IMR-90 (cell line): ENCODE measurements around the gene KRT37. TPM values are rescaled to one million over a fixed set of nuclear protein-coding genes. Genes with fewer than 3 reads are reported as not detected.
A peak's percentile ranks its signal among the peaks of the same experiment; 100 is the strongest.

ENCODE experiments used
- ATAC-seq: fragments of 200-7000 bp; cut with Tn5 transposase; 2 replicates; pipeline ENCODE4 v1.9.1; 2020; ENCODE audit warnings: low read depth, mild to moderate bottlenecking, moderate library complexity
- BruUV-seq: library from RNA; stranded (reverse); fragments of 400-500 nt; replicated peaks from 2 replicates; lab custom pipeline; 2021; lab: Mats Ljungman, UMichigan
- CTCF ChIA-PET: fragments of 300-600 bp; formaldehyde crosslinking; extraction: SDS; loops from one replicate; lab custom pipeline; 2021; ENCODE audit warnings: antibody characterized with exemption; lab: Yijun Ruan, JAX
- POLR2A ChIA-PET: fragments of 300-600 bp; sonication (Branson Sonifier 250); formaldehyde crosslinking; loops from one replicate; lab custom pipeline; 2022; ENCODE audit warnings: antibody characterized with exemption; ENCODE audit not compliant: unreplicated experiment; lab: Charles Lee
- DNase-seq: peaks from one replicate; pipeline ENCODE4 v3.0.0; 2013
- H2AFZ ChIP-seq: replicated peaks from 2 replicates; pipeline ENCODE3; 2013; ENCODE audit warnings: low read length, mild to moderate bottlenecking; ENCODE audit not compliant: poor library complexity
- H2AK5ac ChIP-seq: 2 replicates; pipeline ENCODE4 v1.6.1; 2013; ENCODE audit warnings: low read depth, low read length, inconsistent platforms
- H2AK9ac ChIP-seq: replicated peaks from 2 replicates; pipeline ENCODE3; 2013; ENCODE audit warnings: mild to moderate bottlenecking, low read depth, low read length, moderate library complexity; ENCODE audit not compliant: poor library complexity
- H2BK120ac ChIP-seq: 2 replicates; pipeline ENCODE4 v1.6.1; 2013; ENCODE audit warnings: low read depth, low read length, inconsistent platforms
- H2BK15ac ChIP-seq: 3 replicates; pipeline ENCODE4 v1.6.1; 2013; ENCODE audit warnings: low read depth, low read length, inconsistent platforms
- H2BK20ac ChIP-seq: 2 replicates; pipeline ENCODE4 v1.6.1; 2013; ENCODE audit warnings: low read depth, mild to moderate bottlenecking, inconsistent platforms, low read length, moderate library complexity
- H2BK5ac ChIP-seq: 2 replicates; pipeline ENCODE4 v1.6.1; 2013; ENCODE audit warnings: mild to moderate bottlenecking, low read depth, low read length, inconsistent platforms; ENCODE audit not compliant: poor library complexity, severe bottlenecking
- H3K14ac ChIP-seq: replicated peaks from 2 replicates; pipeline ENCODE4 v1.6.1; 2013; ENCODE audit warnings: low read depth, low read length, inconsistent platforms
- H3K18ac ChIP-seq: 2 replicates; pipeline ENCODE4 v1.6.1; 2013; ENCODE audit warnings: low read depth, low read length, control low read depth
- H3K23ac ChIP-seq: 2 replicates; pipeline ENCODE4 v1.6.1; 2013; ENCODE audit warnings: low read depth, low read length, inconsistent platforms
- H3K27ac ChIP-seq: 2 replicates; pipeline ENCODE4 v1.5.1; 2013; ENCODE audit warnings: mild to moderate bottlenecking, control low read depth, low read length; ENCODE audit not compliant: insufficient read depth
- H3K27me3 ChIP-seq: 2 replicates; pipeline ENCODE4 v1.6.1; 2013; ENCODE audit warnings: low read length; ENCODE audit not compliant: control insufficient read depth, insufficient read depth
- H3K36me3 ChIP-seq: 2 replicates; pipeline ENCODE4 v1.6.1; 2013; ENCODE audit warnings: low read length, mixed read lengths; ENCODE audit not compliant: control insufficient read depth, insufficient read depth
- H3K4ac ChIP-seq: 2 replicates; pipeline ENCODE4 v1.6.1; 2013; ENCODE audit warnings: low read depth, low read length, inconsistent platforms
- H3K4me1 ChIP-seq: 2 replicates; pipeline ENCODE4 v1.6.1; 2013; ENCODE audit warnings: low read length, mixed read lengths; ENCODE audit not compliant: control insufficient read depth, insufficient read depth
- H3K4me2 ChIP-seq: 2 replicates; pipeline ENCODE4 v1.6.1; 2013; ENCODE audit warnings: low read depth, mild to moderate bottlenecking, control low read depth, low read length, moderate library complexity
- H3K4me3 ChIP-seq: 2 replicates; pipeline ENCODE4 v1.5.1; 2013; ENCODE audit warnings: low read depth, mild to moderate bottlenecking, control low read depth, low read length, moderate library complexity; ENCODE audit not compliant: insufficient read depth
- H3K56ac ChIP-seq: 2 replicates; pipeline ENCODE4 v1.6.1; 2013; ENCODE audit warnings: low read length, inconsistent platforms; ENCODE audit not compliant: insufficient read depth; ENCODE audit errors: extremely low read depth
- H3K79me1 ChIP-seq, 2 experiments: 2 replicates each; pipeline ENCODE4 v1.6.1; 2013; ENCODE audit warnings: low read length in 2 of 2, inconsistent platforms in 1 of 2, low read depth in 1 of 2
- H3K9ac ChIP-seq: 2 replicates; pipeline ENCODE4 v1.6.1; 2013; ENCODE audit warnings: low read depth, low read length, control low read depth
- H3K9me1 ChIP-seq: 2 replicates; pipeline ENCODE4 v1.6.1; 2013; ENCODE audit warnings: low read length, inconsistent platforms; ENCODE audit not compliant: insufficient read depth
- H3K9me3 ChIP-seq: 2 replicates; pipeline ENCODE4 v1.6.1; 2013; ENCODE audit warnings: low read length; ENCODE audit not compliant: control insufficient read depth, insufficient read depth
- H4K20me1 ChIP-seq: 2 replicates; pipeline ENCODE4 v1.6.1; 2013; ENCODE audit warnings: low read length, inconsistent platforms; ENCODE audit not compliant: insufficient read depth
- H4K5ac ChIP-seq: 2 replicates; pipeline ENCODE4 v1.6.1; 2013; ENCODE audit warnings: mild to moderate bottlenecking, low read depth, low read length, control low read depth
- H4K8ac ChIP-seq, 2 experiments: 2 replicates each; pipeline ENCODE4 v1.6.1; 2013; ENCODE audit warnings: low read depth in 2 of 2, low read length in 2 of 2, control low read depth in 1 of 2, inconsistent platforms in 1 of 2
- H4K91ac ChIP-seq: 2 replicates; pipeline ENCODE4 v1.6.1; 2013; ENCODE audit warnings: low read depth, low read length, inconsistent platforms; ENCODE audit not compliant: insufficient read depth
- BHLHE40 ChIP-seq: fragments of 150-350 bp; IDR thresholded peaks from 2 replicates; pipeline ENCODE4 v1.6.1; 2016; ENCODE audit warnings: mild to moderate bottlenecking, low read depth, low read length
- CEBPB ChIP-seq: IDR thresholded peaks from 2 replicates; pipeline ENCODE4 v1.6.1; 2012; ENCODE audit warnings: low read depth, low read length, improper control_type of control experiment
- CHD1 ChIP-seq: IDR thresholded peaks from 2 replicates; pipeline ENCODE4 v1.6.1; 2012; ENCODE audit warnings: low read depth, low read length, improper control_type of control experiment
- CTCF ChIP-seq: conservative IDR thresholded peaks from 2 replicates; pipeline ENCODE4 v1.5.1; 2012; ENCODE audit warnings: mild to moderate bottlenecking, low read depth, low read length, improper control_type of control experiment
- FOS ChIP-seq: fragments of 150-350 bp; IDR thresholded peaks from 2 replicates; pipeline ENCODE4 v1.6.1; 2016; ENCODE audit warnings: low read depth, low read length
- MAFK ChIP-seq: IDR thresholded peaks from 2 replicates; pipeline ENCODE4 v1.6.1; 2012; ENCODE audit warnings: low read depth, low read length, improper control_type of control experiment
- MAZ ChIP-seq: IDR thresholded peaks from 2 replicates; pipeline ENCODE4 v1.6.1; 2012; ENCODE audit warnings: low read depth, mild to moderate bottlenecking, low read length, improper control_type of control experiment, moderate library complexity, borderline replicate concordance
- MXI1 ChIP-seq: IDR thresholded peaks from 2 replicates; pipeline ENCODE4 v1.6.1; 2012; ENCODE audit warnings: low read depth, mild to moderate bottlenecking, low read length, moderate library complexity, borderline replicate concordance
- NFE2L2 ChIP-seq: fragments of 150-350 bp; IDR thresholded peaks from 2 replicates; pipeline ENCODE4 v1.6.1; 2016; ENCODE audit warnings: low read depth, mild to moderate bottlenecking, low read length
- POLR2A ChIP-seq: IDR thresholded peaks from 2 replicates; pipeline ENCODE4 v1.6.1; 2012; ENCODE audit warnings: mild to moderate bottlenecking, low read depth, low read length
- RAD21 ChIP-seq: IDR thresholded peaks from 2 replicates; pipeline ENCODE4 v1.6.1; 2012; ENCODE audit warnings: low read length, improper control_type of control experiment
- RCOR1 ChIP-seq: IDR thresholded peaks from 2 replicates; pipeline ENCODE4 v1.6.1; 2012; ENCODE audit warnings: mild to moderate bottlenecking, low read length, improper control_type of control experiment; ENCODE audit not compliant: insufficient replicate concordance
- RFX5 ChIP-seq: IDR thresholded peaks from 2 replicates; pipeline ENCODE4 v1.8.0; 2012; ENCODE audit warnings: low read depth, mild to moderate bottlenecking, low read length, moderate library complexity
- SMC3 ChIP-seq: fragments of 150-350 bp; IDR thresholded peaks from 2 replicates; pipeline ENCODE4 v1.6.1; 2016; ENCODE audit warnings: low read depth, mild to moderate bottlenecking, antibody characterized with exemption, low read length, moderate library complexity
- USF2 ChIP-seq: fragments of 150-350 bp; IDR thresholded peaks from 2 replicates; pipeline ENCODE4 v1.6.1; 2017; ENCODE audit warnings: mild to moderate bottlenecking, antibody characterized with exemption, low read length, low read depth
- WGBS, 2 experiments: methylation state at CpG; one replicate each; pipeline versions ENCODE4 v1.1.5 to v1.1.7; 2013; ENCODE audit warnings: missing lambda C conversion rate in 2 of 2; ENCODE audit not compliant: insufficient read length in 1 of 2; ENCODE audit errors: extremely low coverage in 2 of 2; 5-methylcytosine and 5-hydroxymethylcytosine counted together
- dilution Hi-C: fragments of 300-500 bp; cut with HindIII; formaldehyde crosslinking; loops from one replicate; pipeline ENCODE4 v1.14.3; 2018; ENCODE audit warnings: low sequenced_read_pairs; ENCODE audit not compliant: unreplicated experiment
- in situ Hi-C: fragments of 300-500 bp; cut with MboI; formaldehyde crosslinking; loops from 3 replicates; pipeline ENCODE4 v1.14.3; 2019; ENCODE audit warnings: low sequenced_read_pairs, inconsistent platforms, mixed read lengths
- intact Hi-C: fragments of 100-400 bp; cut with micrococcal nuclease; formaldehyde crosslinking; loops from 2 replicates; pipeline ENCODE4 v1.10.0; 2022
- polyA plus RNA-seq, 3 experiments: library from polyadenylated mRNA; depleted of rRNA; stranded (reverse); fragments of >200 nt; gene quantifications; 2 replicates each; pipeline ENCODE4 v1.2.3, GENCODE V29; 2012; ENCODE audit warnings: low replicate concordance in 1 of 3
- total RNA-seq: library from RNA; depleted of rRNA; stranded (reverse); fragments of >200 nt; gene quantifications from 2 replicates; pipeline ENCODE4 v1.2.3, GENCODE V29; 2012
- TF ChIP-seq, protein P1 (sequence below): fragments of 150-350 bp; IDR thresholded peaks from 2 replicates; pipeline ENCODE4 v1.6.1; 2016; ENCODE audit warnings: low read depth, mild to moderate bottlenecking, low read length, moderate library complexity, borderline replicate concordance

Gene KRT37
- total and polyA plus RNA-seq, 2 of the 4 experiments (the other 2 are of a cell fraction) = not detected

- H2BK5ac ChIP-seq = no peak overlapping the region
- H3K9me1 ChIP-seq = no peaks in the 10 kb centered on the region
- 80% methylated on average over 9 of the region's 15 CpGs; no CpG with 5 or more reads in 1 of the 2 experiments for WGBS, 2 experiments
- intact Hi-C loops = no loop called here
- no peak overlapping the region for H2BK120ac ChIP-seq
- H2AFZ ChIP-seq = no peak overlapping the region
- no peaks in the 10 kb centered on the region for H3K79me1 ChIP-seq
- H3K9ac ChIP-seq = no peak overlapping the region
- H4K20me1 ChIP-seq = no peaks in the 10 kb centered on the region; the same call in 1 of the 2 replicates
- no peak for TF ChIP-seq MAZ
- TF ChIP-seq, protein P1, sequence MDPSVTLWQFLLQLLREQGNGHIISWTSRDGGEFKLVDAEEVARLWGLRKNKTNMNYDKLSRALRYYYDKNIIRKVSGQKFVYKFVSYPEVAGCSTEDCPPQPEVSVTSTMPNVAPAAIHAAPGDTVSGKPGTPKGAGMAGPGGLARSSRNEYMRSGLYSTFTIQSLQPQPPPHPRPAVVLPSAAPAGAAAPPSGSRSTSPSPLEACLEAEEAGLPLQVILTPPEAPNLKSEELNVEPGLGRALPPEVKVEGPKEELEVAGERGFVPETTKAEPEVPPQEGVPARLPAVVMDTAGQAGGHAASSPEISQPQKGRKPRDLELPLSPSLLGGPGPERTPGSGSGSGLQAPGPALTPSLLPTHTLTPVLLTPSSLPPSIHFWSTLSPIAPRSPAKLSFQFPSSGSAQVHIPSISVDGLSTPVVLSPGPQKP = no peak
- TF ChIP-seq MXI1 = no peak
- no peak for TF ChIP-seq SMC3
- no peak for TF ChIP-seq CHD1
- TF ChIP-seq FOS = no peak
- no peak for TF ChIP-seq BHLHE40
- TF ChIP-seq RAD21 = no peak
- no peak for TF ChIP-seq MAFK
- TF ChIP-seq CTCF = no peak
- no peak for TF ChIP-seq RFX5
- no peak for TF ChIP-seq USF2
- no peak for TF ChIP-seq CEBPB
- no peak for TF ChIP-seq NFE2L2
- TF ChIP-seq RCOR1 = no peak
- TF ChIP-seq POLR2A = no peak
- no peak overlapping the region for H3K4ac ChIP-seq
- peaks cover 28% of the 10 kb centered on the region for H3K27me3 ChIP-seq
- dilution Hi-C loops = no loop called here
- H2BK20ac ChIP-seq = no peak overlapping the region
- H3K9me3 ChIP-seq = peaks cover 2% of the 10 kb centered on the region; the same call in 1 of the 2 replicates
- no peak for DNase-seq
- ChIA-PET CTCF (interaction anchor here (1.2 kb wide), 1 partner anchor 86 kb away, joined by 3 read pairs; no protein-coding TSS in a partner anchor), POLR2A (no interaction called here)
- H3K36me3 ChIP-seq = no peaks in the 10 kb centered on the region
- no peak overlapping the region for H2BK15ac ChIP-seq
- no peak for ATAC-seq
- in situ Hi-C loops = no loop called here
- H3K56ac ChIP-seq = no peak overlapping the region
- no peak overlapping the region for H4K8ac ChIP-seq
- no peak overlapping the region for H3K4me2 ChIP-seq
- no peak overlapping the region for H3K23ac ChIP-seq
- no peak overlapping the region for H3K18ac ChIP-seq
- no peak overlapping the region for H4K5ac ChIP-seq
- H3K4me1 ChIP-seq = peaks cover 8% of the 10 kb centered on the region
- H3K14ac ChIP-seq = no peak overlapping the region
- no peak overlapping the region for H3K27ac ChIP-seq
- no peak overlapping the region for H4K91ac ChIP-seq
- H2AK9ac ChIP-seq = no peak overlapping the region
- BruUV-seq = no TSS peak
- peak overlapping the region; percentile 38; the same call in 1 of the 2 replicates for H2AK5ac ChIP-seq
- H3K4me3 ChIP-seq = no peak overlapping the region
Measured at GRCh38 chr17:41462705-41463104, 38.3 kb upstream of the KRT37 start.
